Ishikawa (cell line): ENCODE results near the gene SORCS3.

Experiments
- CEBPB ChIP-seq: IDR thresholded peaks from 2 replicates; pipeline ENCODE4 v1.6.1; 2012
- CREB1 ChIP-seq: IDR thresholded peaks from 2 replicates; pipeline ENCODE4 v1.6.1; 2012; ENCODE audit warnings: low read depth
- EP300 ChIP-seq: IDR thresholded peaks from 2 replicates; pipeline ENCODE4 v1.6.1; 2012; ENCODE audit warnings: borderline replicate concordance
- MAX ChIP-seq: IDR thresholded peaks from 2 replicates; pipeline ENCODE4 v1.6.1; 2012
- NFIC ChIP-seq: IDR thresholded peaks from 2 replicates; pipeline ENCODE4 v1.6.1; 2012
- RAD21 ChIP-seq: IDR thresholded peaks from 2 replicates; pipeline ENCODE4 v1.6.1; 2012; ENCODE audit warnings: low read depth
- REST ChIP-seq: IDR thresholded peaks from 2 replicates; pipeline ENCODE4 v1.6.1; 2012; ENCODE audit warnings: low read depth, mild to moderate bottlenecking
- TAF1 ChIP-seq: IDR thresholded peaks from 2 replicates; pipeline ENCODE4 v1.6.1; 2012; ENCODE audit warnings: low read depth, mild to moderate bottlenecking
- TCF12 ChIP-seq: IDR thresholded peaks from 2 replicates; pipeline ENCODE4 v1.6.1; 2012; ENCODE audit warnings: low read depth
- USF1 ChIP-seq: IDR thresholded peaks from 2 replicates; pipeline ENCODE4 v1.6.1; 2012
- YY1 ChIP-seq: IDR thresholded peaks from 2 replicates; pipeline ENCODE4 v1.6.1; 2012; ENCODE audit warnings: low read depth

GRCh38 chr10:104784452-104784851 lies 143.4 kb downstream of the SORCS3 start:
- TF ChIP-seq TAF1 (no peak), YY1 (no peak), REST (no peak), MAX (no peak), TCF12 (no peak), NFIC (no peak), CEBPB (no peak), EP300 (no peak), RAD21 (no peak), CREB1 (no peak), USF1 (no peak)
